Measurements from ENCODE around the gene COX10.

The COX10 gene

DNA sequence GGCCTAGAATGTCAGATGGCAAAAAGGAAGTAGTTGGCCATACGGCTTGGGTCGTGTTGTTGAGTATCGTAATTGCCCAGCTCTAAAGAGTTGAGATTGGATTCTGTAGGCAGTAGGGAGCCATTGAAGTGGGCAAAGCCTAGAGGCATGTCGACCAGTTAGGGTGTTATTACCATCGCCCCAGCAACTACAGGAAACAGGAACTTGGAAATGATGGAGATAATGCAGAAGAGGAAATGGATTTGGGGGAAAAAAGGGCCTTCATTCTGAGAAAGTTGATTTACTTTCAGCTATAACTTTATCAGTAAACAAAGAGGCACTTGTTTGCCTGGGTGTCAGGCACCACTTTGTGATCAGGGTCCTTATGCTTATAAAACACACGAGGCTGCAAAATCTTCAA is 52.6 kb downstream of the COX10 start:
- Histone ChIP-seq H3K9me3 (replicated peaks in 1 of 11) (peaks cover 0 to 7% (median 0%) of the 10 kb centered on the region in 11 experiments; a peak in 4 of 22 replicates), H3K36me3 (peaks cover 0 to 10% (median 0%) of the 10 kb centered on the region in 11 experiments; a peak in 4 of 22 replicates), H3K27me3 (no peaks in the 10 kb centered on the region), H3K4me1 (peaks cover 0 to 8% (median 0%) of the 10 kb centered on the region in 10 experiments; a peak in 3 of 20 replicates), H3K9ac (no peak overlapping the region), H4K20me1 (peaks cover 0 to 84% (median 23%) of the 10 kb centered on the region in 11 experiments; a peak in 13 of 22 replicates), H3K27ac (peak overlapping the region in 1 of 11 experiments; percentile 51; a peak in 1 of 22 replicates), H3K4me3 (no peak overlapping the region), H3K4me2 (no peak overlapping the region)
- TF ChIP-seq Cebpa-rat (IDR thresholded peaks at IDR 0.05): no peak

GRCh38 chr17:14123619-14124278 is 54.4 kb downstream of the COX10 start:
- Histone ChIP-seq H3K4me2 (no peak overlapping the region), H3K4me3 (no peak overlapping the region), H4K20me1 (peaks cover 0 to 73% (median 23%) of the 10 kb centered on the region in 11 experiments; a peak in 13 of 22 replicates), H3K4me1 (peaks cover 0 to 8% (median 0%) of the 10 kb centered on the region in 10 experiments; a peak in 3 of 20 replicates), H3K27me3 (no peaks in the 10 kb centered on the region), H3K36me3 (peaks cover 0 to 5% (median 0%) of the 10 kb centered on the region in 11 experiments; a peak in 2 of 22 replicates), H3K27ac (no peak overlapping the region), H3K9me3 (replicated peaks in 1 of 11) (no peaks in the 10 kb centered on the region), H3K9ac (no peak overlapping the region)
- no peak for TF ChIP-seq Cebpa-rat (IDR thresholded peaks at IDR 0.05)

GRCh38 chr17:14124854-14125253 is 55.5 kb downstream of the COX10 start:
- Histone ChIP-seq H3K9ac (no peak overlapping the region), H3K36me3 (peaks cover 0 to 5% (median 0%) of the 10 kb centered on the region in 11 experiments; a peak in 3 of 22 replicates), H3K4me3 (no peak overlapping the region), H3K4me1 (peaks cover 0 to 8% (median 0%) of the 10 kb centered on the region in 10 experiments; a peak in 3 of 20 replicates), H3K27ac (no peak overlapping the region), H4K20me1 (peaks cover 0 to 73% (median 27%) of the 10 kb centered on the region in 11 experiments; a peak in 13 of 22 replicates), H3K4me2 (no peak overlapping the region), H3K9me3 (replicated peaks in 1 of 11) (no peaks in the 10 kb centered on the region), H3K27me3 (no peaks in the 10 kb centered on the region)
- no peak for TF ChIP-seq Cebpa-rat (IDR thresholded peaks at IDR 0.05)

DNA sequence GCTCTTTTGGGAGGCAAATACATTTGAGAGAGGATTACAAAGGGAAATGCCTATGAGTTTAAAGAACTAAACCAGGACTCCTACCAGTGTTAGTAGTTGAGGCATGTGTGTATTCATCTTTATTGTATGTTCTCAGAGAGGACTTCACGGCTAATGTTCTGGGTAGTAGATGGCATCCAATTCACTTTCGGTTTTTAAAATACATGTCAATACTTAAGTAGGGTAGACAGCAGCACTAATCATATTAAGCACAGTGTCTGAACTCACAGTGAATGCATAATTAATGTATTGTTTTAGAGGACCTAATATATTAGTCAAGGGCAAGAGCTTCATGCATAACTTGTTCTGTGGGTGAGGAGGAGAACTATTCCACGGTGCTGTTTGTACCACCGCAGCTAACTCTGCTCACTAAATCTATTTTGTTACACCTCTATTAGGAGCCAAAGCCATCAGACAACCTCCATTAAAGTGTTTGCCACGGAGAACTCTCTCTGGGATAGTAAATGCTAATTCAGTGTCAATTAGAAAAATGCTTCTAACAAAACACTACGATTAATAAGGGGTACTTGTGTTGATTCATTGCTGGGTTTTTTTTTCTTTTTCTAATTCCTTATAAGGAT is 56.3 kb downstream of the COX10 start:
- Histone ChIP-seq H3K9ac (no peak overlapping the region), H3K4me1 (peaks cover 0 to 8% (median 0%) of the 10 kb centered on the region in 10 experiments; a peak in 3 of 20 replicates), H3K4me2 (no peak overlapping the region), H3K9me3 (replicated peaks in 1 of 11) (peaks cover 0 to 2% (median 0%) of the 10 kb centered on the region in 11 experiments; a peak in 3 of 22 replicates), H3K36me3 (peaks cover 0 to 3% (median 0%) of the 10 kb centered on the region in 11 experiments; a peak in 3 of 22 replicates), H3K27me3 (no peaks in the 10 kb centered on the region), H3K4me3 (no peak overlapping the region), H4K20me1 (peaks cover 0 to 73% (median 23%) of the 10 kb centered on the region in 11 experiments; a peak in 11 of 22 replicates), H3K27ac (no peak overlapping the region)
- no peak for TF ChIP-seq Cebpa-rat (IDR thresholded peaks at IDR 0.05)

- Histone ChIP-seq H3K36me3 (no peaks in the 10 kb centered on the region; a peak in 1 of 22 replicates), H3K4me2 (no peak overlapping the region), H3K4me1 (no peaks in the 10 kb centered on the region), H3K4me3 (no peak overlapping the region), H3K27me3 (no peaks in the 10 kb centered on the region), H3K9ac (no peak overlapping the region), H3K27ac (no peak overlapping the region), H3K9me3 (replicated peaks in 1 of 11) (peaks cover 0 to 8% (median 0%) of the 10 kb centered on the region in 11 experiments; a peak in 3 of 22 replicates), H4K20me1 (peaks cover 0 to 21% (median 0%) of the 10 kb centered on the region in 11 experiments; a peak in 2 of 22 replicates)
- TF ChIP-seq Cebpa-rat (IDR thresholded peaks at IDR 0.05): no peak
Observed at GRCh38 chr17:14133104-14133503, 63.8 kb downstream of the COX10 start.

GRCh38 chr17:14134456-14134855 is 65.2 kb downstream of the COX10 start:
- no peak overlapping the region for H3K9ac ChIP-seq
- TF ChIP-seq Cebpa-rat (IDR thresholded peaks at IDR 0.05): no peak
- H3K36me3 ChIP-seq: no peaks in the 10 kb centered on the region; a peak in 1 of 22 replicates
- no peak overlapping the region for H3K4me3 ChIP-seq
- no peaks in the 10 kb centered on the region for H3K4me1 ChIP-seq
- H4K20me1 ChIP-seq: peaks cover 0 to 28% (median 0%) of the 10 kb centered on the region in 11 experiments; a peak in 4 of 22 replicates
- H3K27ac ChIP-seq: no peak overlapping the region
- H3K4me2 ChIP-seq: no peak overlapping the region
- peaks cover 0 to 8% (median 0%) of the 10 kb centered on the region in 11 experiments; a peak in 3 of 22 replicates for H3K9me3 ChIP-seq (replicated peaks in 1 of 11)
- H3K27me3 ChIP-seq: no peaks in the 10 kb centered on the region

- no peaks in the 10 kb centered on the region for H3K36me3 ChIP-seq
- H3K4me2 ChIP-seq: no peak overlapping the region
- H3K4me1 ChIP-seq: no peaks in the 10 kb centered on the region
- no peak overlapping the region for H3K4me3 ChIP-seq
- TF ChIP-seq Cebpa-rat (IDR thresholded peaks at IDR 0.05): no peak
- H3K9me3 ChIP-seq (replicated peaks in 1 of 11): peaks cover 0 to 1% (median 0%) of the 10 kb centered on the region in 11 experiments; a peak in 1 of 22 replicates
- no peak overlapping the region for H3K27ac ChIP-seq
- H4K20me1 ChIP-seq: peaks cover 0 to 14% (median 0%) of the 10 kb centered on the region in 11 experiments; a peak in 5 of 22 replicates
- no peak overlapping the region for H3K9ac ChIP-seq
- H3K27me3 ChIP-seq: no peaks in the 10 kb centered on the region
Observed at GRCh38 chr17:14135906-14136590, 66.7 kb downstream of the COX10 start.

DNA sequence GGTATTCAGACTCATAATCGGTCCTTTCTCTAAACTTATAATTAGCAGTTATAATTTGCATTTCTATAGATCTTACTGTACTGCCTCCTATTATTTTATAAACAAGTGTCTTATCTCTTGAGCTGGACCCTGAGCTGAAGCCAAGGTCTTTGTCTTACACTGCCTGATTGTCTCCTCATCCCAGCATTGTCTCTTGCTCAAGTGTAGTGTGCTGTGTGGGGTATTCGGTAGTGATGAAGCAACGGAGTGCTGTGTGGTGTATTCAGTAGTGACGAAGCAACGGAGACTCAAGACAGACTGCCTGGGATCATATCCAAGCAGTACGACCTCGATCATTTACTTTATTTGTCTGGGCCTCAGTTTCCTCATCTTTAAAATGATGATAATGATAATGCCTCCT is 69.3 kb downstream of the COX10 start:
- H3K9ac ChIP-seq: no peak overlapping the region
- no peaks in the 10 kb centered on the region for H3K27me3 ChIP-seq
- no peak overlapping the region for H3K27ac ChIP-seq
- H3K4me1 ChIP-seq: no peaks in the 10 kb centered on the region
- no peak overlapping the region for H3K4me2 ChIP-seq
- no peak overlapping the region for H3K4me3 ChIP-seq
- H4K20me1 ChIP-seq: peaks cover 0 to 26% (median 0%) of the 10 kb centered on the region in 11 experiments; a peak in 6 of 22 replicates
- H3K9me3 ChIP-seq (replicated peaks in 1 of 11): no peaks in the 10 kb centered on the region
- no peak for TF ChIP-seq Cebpa-rat (IDR thresholded peaks at IDR 0.05)
- H3K36me3 ChIP-seq: no peaks in the 10 kb centered on the region
